SJSA1 (cell line): ENCODE measurements around the gene EXD3. TPM values are rescaled to one million over a fixed set of nuclear protein-coding genes. Genes with fewer than 3 reads are reported as not detected.

ENCODE experiments used
- DNase-seq, 2 experiments: peaks; one replicate each; pipeline ENCODE4 v3.0.0-alpha.2; 2015 to 2020; ENCODE audit warnings: low spot score in 2 of 2, low read depth in 1 of 2
- H3K27ac ChIP-seq: fragments of 250-450 bp; sonication (Bioruptor Pico); 2 replicates; pipeline ENCODE4 v1.5.1; 2020; ENCODE audit warnings: mild to moderate bottlenecking, moderate library complexity
- H3K27me3 ChIP-seq: fragments of 250-450 bp; sonication (Bioruptor Pico); replicated peaks from 2 replicates; pipeline ENCODE4 v1.5.1; 2020; ENCODE audit warnings: mild to moderate bottlenecking, moderate library complexity
- H3K36me3 ChIP-seq: fragments of 250-450 bp; sonication (Bioruptor Pico); 2 replicates; pipeline ENCODE4 v1.5.1; 2020; ENCODE audit warnings: mild to moderate bottlenecking
- H3K4me1 ChIP-seq: fragments of 250-450 bp; sonication (Bioruptor Pico); replicated peaks from 2 replicates; pipeline ENCODE4 v1.6.1; 2021; ENCODE audit warnings: mild to moderate bottlenecking
- H3K4me3 ChIP-seq: fragments of 250-450 bp; sonication (Bioruptor Pico); 2 replicates; pipeline ENCODE4 v1.5.1; 2020; ENCODE audit warnings: mild to moderate bottlenecking
- H3K9me3 ChIP-seq: fragments of 250-450 bp; sonication (Bioruptor Pico); replicated peaks from 2 replicates; pipeline ENCODE4 v1.5.1; 2020; ENCODE audit warnings: mild to moderate bottlenecking
- total RNA-seq: library from RNA; depleted of rRNA; stranded (reverse); fragments of >200 nt; shearing (Covaris generic); gene quantifications from 2 replicates; pipeline ENCODE4 v1.2.3, GENCODE V29; 2014

The EXD3 gene
- total RNA-seq, 1 experiment from 2014 or later = 4.0 TPM

- Histone ChIP-seq H3K27me3 (no peaks in the 10 kb centered on the region), H3K36me3 (no peaks in the 10 kb centered on the region), H3K9me3 (no peaks in the 10 kb centered on the region), H3K4me1 (peaks cover 8% of the 10 kb centered on the region), H3K27ac (no peak overlapping the region), H3K4me3 (no peak overlapping the region)
- DNase-seq = peak; percentile 59 to 89
These were observed 13.2 kb upstream of the EXD3 start for GRCh38 chr9:137435980-137436760.

GRCh38 chr9:137435381-137435891 lies 12.5 kb upstream of the EXD3 start:
- DNase-seq = no peak
- H3K9me3 ChIP-seq = no peaks in the 10 kb centered on the region
- H3K36me3 ChIP-seq = no peaks in the 10 kb centered on the region
- H3K27ac ChIP-seq = no peak overlapping the region
- peaks cover 8% of the 10 kb centered on the region for H3K4me1 ChIP-seq
- H3K27me3 ChIP-seq = no peaks in the 10 kb centered on the region
- H3K4me3 ChIP-seq = no peak overlapping the region

GRCh38 chr9:137434498-137435380 lies 11.8 kb upstream of the EXD3 start:
- no peaks in the 10 kb centered on the region for H3K27me3 ChIP-seq
- H3K27ac ChIP-seq = no peak overlapping the region
- peaks cover 8% of the 10 kb centered on the region for H3K4me1 ChIP-seq
- no peak overlapping the region for H3K4me3 ChIP-seq
- H3K36me3 ChIP-seq = no peaks in the 10 kb centered on the region
- no peak for DNase-seq
- H3K9me3 ChIP-seq = no peaks in the 10 kb centered on the region

GRCh38 chr9:137433916-137434431 lies 11.0 kb upstream of the EXD3 start:
- Histone ChIP-seq H3K27ac (no peak overlapping the region), H3K4me3 (no peak overlapping the region), H3K9me3 (no peaks in the 10 kb centered on the region), H3K36me3 (no peaks in the 10 kb centered on the region), H3K27me3 (no peaks in the 10 kb centered on the region), H3K4me1 (peaks cover 8% of the 10 kb centered on the region)
- no peak for DNase-seq

- Histone ChIP-seq H3K36me3 (no peaks in the 10 kb centered on the region), H3K9me3 (no peaks in the 10 kb centered on the region), H3K27ac (no peak overlapping the region), H3K4me1 (peaks cover 8% of the 10 kb centered on the region), H3K4me3 (no peak overlapping the region), H3K27me3 (no peaks in the 10 kb centered on the region)
- no peak for DNase-seq
These were observed 10.5 kb upstream of the EXD3 start for GRCh38 chr9:137433349-137433915.

- DNase-seq = no peak
- H3K27ac ChIP-seq = no peak overlapping the region
- H3K4me1 ChIP-seq = peaks cover 8% of the 10 kb centered on the region
- no peaks in the 10 kb centered on the region for H3K9me3 ChIP-seq
- H3K36me3 ChIP-seq = no peaks in the 10 kb centered on the region
- H3K4me3 ChIP-seq = no peak overlapping the region
- H3K27me3 ChIP-seq = no peaks in the 10 kb centered on the region
These were observed 9.9 kb upstream of the EXD3 start for GRCh38 chr9:137432687-137433348.

- H3K27ac ChIP-seq = no peak overlapping the region
- peaks cover 8% of the 10 kb centered on the region for H3K4me1 ChIP-seq
- DNase-seq = no peak
- no peaks in the 10 kb centered on the region for H3K27me3 ChIP-seq
- no peaks in the 10 kb centered on the region for H3K36me3 ChIP-seq
- no peak overlapping the region for H3K4me3 ChIP-seq
- no peaks in the 10 kb centered on the region for H3K9me3 ChIP-seq
These were observed 8.5 kb upstream of the EXD3 start for GRCh38 chr9:137431416-137431931.

GRCh38 chr9:137430723-137431415 lies 7.9 kb upstream of the EXD3 start:
- no peaks in the 10 kb centered on the region for H3K36me3 ChIP-seq
- no peak overlapping the region for H3K4me3 ChIP-seq
- no peaks in the 10 kb centered on the region for H3K27me3 ChIP-seq
- no peak overlapping the region for H3K27ac ChIP-seq
- H3K4me1 ChIP-seq = peaks cover 4% of the 10 kb centered on the region
- no peaks in the 10 kb centered on the region for H3K9me3 ChIP-seq
- DNase-seq = no peak

- no peak for DNase-seq
- Histone ChIP-seq H3K36me3 (no peaks in the 10 kb centered on the region), H3K4me3 (no peak overlapping the region), H3K27ac (no peak overlapping the region), H3K27me3 (no peaks in the 10 kb centered on the region), H3K4me1 (no peaks in the 10 kb centered on the region), H3K9me3 (no peaks in the 10 kb centered on the region)
These were observed 7.2 kb upstream of the EXD3 start for GRCh38 chr9:137429974-137430722.

- no peak for DNase-seq
- Histone ChIP-seq H3K9me3 (no peaks in the 10 kb centered on the region), H3K27me3 (no peaks in the 10 kb centered on the region), H3K36me3 (no peaks in the 10 kb centered on the region), H3K4me1 (no peaks in the 10 kb centered on the region), H3K27ac (no peak overlapping the region), H3K4me3 (no peak overlapping the region)
These were observed 6.6 kb upstream of the EXD3 start for GRCh38 chr9:137429546-137429890.

- Histone ChIP-seq H3K27ac (no peak overlapping the region), H3K4me3 (no peak overlapping the region), H3K36me3 (no peaks in the 10 kb centered on the region), H3K9me3 (no peaks in the 10 kb centered on the region), H3K27me3 (no peaks in the 10 kb centered on the region), H3K4me1 (peaks cover 2% of the 10 kb centered on the region)
- no peak for DNase-seq
These were observed 6.0 kb upstream of the EXD3 start for GRCh38 chr9:137428841-137429545.

- no peak for DNase-seq
- no peaks in the 10 kb centered on the region for H3K9me3 ChIP-seq
These were observed 5.3 kb upstream of the EXD3 start for GRCh38 chr9:137428311-137428630.

More at GRCh38 chr9:137428311-137428630, 5.3 kb upstream of the EXD3 start:
- Histone ChIP-seq H3K36me3 (no peaks in the 10 kb centered on the region), H3K27ac (no peak overlapping the region), H3K4me3 (no peak overlapping the region), H3K4me1 (peaks cover 9% of the 10 kb centered on the region), H3K27me3 (0 out of 2 replicates have a peak, but pooled peaks cover 3% of the 10 kb centered on the region)
